Measurements from ENCODE around the gene POLD1.

DNA sequence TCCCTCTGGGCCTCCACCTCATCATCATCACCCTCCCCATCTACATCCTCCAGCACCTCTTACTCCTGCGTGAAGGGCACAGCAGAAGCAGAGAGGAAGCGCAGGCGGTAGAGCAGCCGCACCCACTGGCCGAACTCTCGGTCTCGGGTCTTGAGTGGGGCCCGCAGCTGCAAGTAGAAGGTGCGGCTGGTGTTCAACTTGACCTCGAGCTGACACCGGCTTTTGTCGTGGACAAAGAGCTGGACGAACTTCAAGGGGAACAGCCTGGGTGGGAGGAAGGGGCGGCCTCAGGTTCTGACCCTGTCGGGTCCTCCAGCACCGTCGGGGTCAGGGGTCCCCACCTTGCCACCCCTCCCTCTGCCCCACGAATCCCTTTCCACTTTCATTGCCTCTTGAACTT lies 83.4 kb downstream of the POLD1 start:
- TF ChIP-seq, protein P1, sequence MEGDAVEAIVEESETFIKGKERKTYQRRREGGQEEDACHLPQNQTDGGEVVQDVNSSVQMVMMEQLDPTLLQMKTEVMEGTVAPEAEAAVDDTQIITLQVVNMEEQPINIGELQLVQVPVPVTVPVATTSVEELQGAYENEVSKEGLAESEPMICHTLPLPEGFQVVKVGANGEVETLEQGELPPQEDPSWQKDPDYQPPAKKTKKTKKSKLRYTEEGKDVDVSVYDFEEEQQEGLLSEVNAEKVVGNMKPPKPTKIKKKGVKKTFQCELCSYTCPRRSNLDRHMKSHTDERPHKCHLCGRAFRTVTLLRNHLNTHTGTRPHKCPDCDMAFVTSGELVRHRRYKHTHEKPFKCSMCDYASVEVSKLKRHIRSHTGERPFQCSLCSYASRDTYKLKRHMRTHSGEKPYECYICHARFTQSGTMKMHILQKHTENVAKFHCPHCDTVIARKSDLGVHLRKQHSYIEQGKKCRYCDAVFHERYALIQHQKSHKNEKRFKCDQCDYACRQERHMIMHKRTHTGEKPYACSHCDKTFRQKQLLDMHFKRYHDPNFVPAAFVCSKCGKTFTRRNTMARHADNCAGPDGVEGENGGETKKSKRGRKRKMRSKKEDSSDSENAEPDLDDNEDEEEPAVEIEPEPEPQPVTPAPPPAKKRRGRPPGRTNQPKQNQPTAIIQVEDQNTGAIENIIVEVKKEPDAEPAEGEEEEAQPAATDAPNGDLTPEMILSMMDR (IDR thresholded peaks at IDR 0.05; ENCODE audit: low read depth, low read length), result no peak
- no peak for TF ChIP-seq EZH2phosphoT487 (IDR thresholded peaks at IDR 0.05; ENCODE audit: low read depth)

All from OCI-LY3 (cell line).